PC-9 (cell line): ENCODE results near the gene SUFU. TPM values are rescaled to one million over a fixed set of nuclear protein-coding genes. Genes with fewer than 3 reads are reported as not detected.

Source experiments
- BruUV-seq: library from RNA; stranded (reverse); fragments of 400-500 nt; replicated peaks from 2 replicates; lab custom pipeline; 2021; lab: Mats Ljungman, UMichigan
- CTCF ChIA-PET: fragments of 300-600 bp; sonication (Branson Sonifier 250); formaldehyde crosslinking; loops from one replicate; lab custom pipeline; 2022; ENCODE audit warnings: antibody characterized with exemption; lab: Charles Lee
- POLR2A ChIA-PET: fragments of 300-600 bp; sonication (Branson Sonifier 250); formaldehyde crosslinking; loops from one replicate; lab custom pipeline; 2022; ENCODE audit warnings: antibody characterized with exemption; ENCODE audit not compliant: unreplicated experiment; lab: Charles Lee
- DNase-seq, 2 experiments: peaks; one replicate each; pipeline versions ENCODE4 v3.0.0 to v3.0.0-alpha.2; 2015 to 2022; ENCODE audit warnings: mixed read lengths in 1 of 2
- H2AFZ ChIP-seq: fragments of 200-600 bp; sonication (generic); 2 replicates; pipeline ENCODE4 v1.8.1; 2017; ENCODE audit warnings: antibody characterized with exemption
- H3F3A ChIP-seq: fragments of 200-600 bp; sonication (generic); 2 replicates; pipeline ENCODE4 v1.8.1; 2017; ENCODE audit warnings: antibody characterized with exemption, mild to moderate bottlenecking, low read depth; ENCODE audit not compliant: insufficient read depth
- H3K27ac ChIP-seq: fragments of 200-600 bp; sonication (generic); 2 replicates; pipeline ENCODE4 v1.6.1; 2016; ENCODE audit warnings: mixed run types
- H3K27me3 ChIP-seq: fragments of 200-600 bp; sonication (generic); 2 replicates; pipeline ENCODE4 v1.6.1; 2016; ENCODE audit warnings: low read depth, mixed run types; ENCODE audit not compliant: insufficient read depth
- H3K36me3 ChIP-seq: fragments of 200-600 bp; sonication (generic); 2 replicates; pipeline ENCODE4 v1.6.1; 2016; ENCODE audit warnings: low read depth, mixed run types
- H3K4me1 ChIP-seq: fragments of 200-600 bp; sonication (generic); replicated peaks from 2 replicates; pipeline ENCODE4 v1.6.1; 2016; ENCODE audit warnings: mixed run types; ENCODE audit not compliant: insufficient read depth
- H3K4me2 ChIP-seq: fragments of 200-600 bp; sonication (generic); 2 replicates; pipeline ENCODE4 v1.6.1; 2017; ENCODE audit warnings: mixed run types
- H3K4me3 ChIP-seq: fragments of 200-600 bp; sonication (generic); 2 replicates; pipeline ENCODE4 v1.6.1; 2016; ENCODE audit warnings: mixed run types
- H3K79me2 ChIP-seq: fragments of 200-600 bp; sonication (generic); 2 replicates; pipeline ENCODE4 v1.6.1; 2017; ENCODE audit warnings: low read depth, mixed run types
- H3K9me2 ChIP-seq: fragments of 200-600 bp; sonication (generic); 2 replicates; pipeline ENCODE4 v1.8.1; 2017; ENCODE audit warnings: mild to moderate bottlenecking; ENCODE audit not compliant: insufficient read depth
- H3K9me3 ChIP-seq: fragments of 200-600 bp; sonication (generic); 2 replicates; pipeline ENCODE4 v1.8.1; 2016; ENCODE audit warnings: low read depth; ENCODE audit not compliant: insufficient read depth
- H4K20me1 ChIP-seq: fragments of 200-600 bp; sonication (generic); 2 replicates; pipeline ENCODE4 v1.8.1; 2017; ENCODE audit not compliant: insufficient read depth
- EZH2 ChIP-seq: fragments of 200-600 bp; sonication (generic); IDR thresholded peaks from 2 replicates; pipeline ENCODE4 v1.8.0; 2017; ENCODE audit warnings: antibody characterized with exemption, low read depth
- intact Hi-C: fragments of 100-400 bp; cut with micrococcal nuclease; formaldehyde crosslinking; loops from one replicate; pipeline ENCODE4 v1.10.0; 2022; ENCODE audit not compliant: unreplicated experiment
- total RNA-seq: library from RNA; stranded (reverse); gene quantifications from 2 replicates; pipeline ENCODE4 v1.2.3, GENCODE V29; 2021
- TF ChIP-seq, protein P1 (sequence below): fragments of 200-600 bp; sonication (generic); conservative IDR thresholded peaks from 2 replicates; pipeline ENCODE4 v1.6.1; 2017; ENCODE audit warnings: mixed run types, antibody characterized with exemption, mild to moderate bottlenecking, moderate library complexity

Gene SUFU
- total RNA-seq, 1 experiment from 2014 or later = 20.2 TPM

DNA sequence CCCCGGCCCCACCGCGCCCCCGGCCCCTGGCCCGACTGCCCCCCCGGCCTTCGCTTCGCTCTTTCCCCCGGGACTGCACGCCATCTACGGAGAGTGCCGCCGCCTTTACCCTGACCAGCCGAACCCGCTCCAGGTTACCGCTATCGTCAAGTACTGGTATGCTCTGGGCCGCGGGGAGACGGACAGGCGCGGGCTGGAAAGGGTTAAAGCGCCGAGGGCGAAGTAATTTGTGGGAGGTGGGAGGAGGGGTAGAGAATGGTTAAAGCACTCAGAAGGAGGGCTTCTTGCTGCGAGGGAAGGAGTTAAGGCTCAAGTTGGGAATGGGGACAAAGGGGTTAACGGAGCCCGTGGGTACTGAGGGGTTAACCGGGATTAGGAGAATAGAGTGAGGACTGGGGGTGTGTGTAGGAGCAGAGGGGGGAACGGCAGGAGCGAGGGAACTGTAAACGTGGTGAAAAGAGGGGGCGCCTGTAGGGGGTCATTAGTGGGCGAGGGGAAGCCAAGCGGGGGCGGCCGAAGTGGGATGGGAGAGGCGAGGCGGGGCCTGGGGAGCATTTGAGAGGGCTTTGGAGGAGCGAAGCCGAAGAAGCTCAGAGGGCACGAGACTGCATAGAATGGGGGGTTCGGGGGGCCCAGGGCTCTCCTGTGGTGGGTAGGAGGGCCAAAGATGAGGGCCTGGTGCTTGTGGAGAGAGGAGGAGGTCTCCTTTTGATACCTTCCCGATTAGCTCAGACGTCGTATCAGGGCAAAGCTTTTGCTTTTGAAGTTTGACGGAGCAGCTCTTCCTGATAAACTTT, 605 bp downstream of the SUFU start:
- peak overlapping the region; percentile 77 for H2AFZ ChIP-seq
- no peaks in the 10 kb centered on the region for H3K36me3 ChIP-seq
- BruUV-seq = no TSS peak
- no peaks in the 10 kb centered on the region for H3K9me2 ChIP-seq
- H3K79me2 ChIP-seq = peaks cover 56% of the 10 kb centered on the region
- H3K4me2 ChIP-seq = peak overlapping the region; percentile 84
- intact Hi-C loops = loop anchor here (5.0 to 10.0 kb wide), 2 partner anchors 78 to 350 kb away; partner anchors contain the start of gene NOLC1
- ChIA-PET POLR2A (interaction anchor here (0.5 to 0.7 kb wide), 2 partner anchors 335 to 685 kb away, joined by 3 read pairs; no protein-coding TSS in a partner anchor), CTCF (interaction anchor here (0.7 to 1.9 kb wide), 3 partner anchors 79 to 1443 kb away, joined by 3 to 5 read pairs (median 5); partner anchors contain the start of gene KAZALD1)
- peaks cover 10% of the 10 kb centered on the region for H4K20me1 ChIP-seq
- peaks cover 24% of the 10 kb centered on the region for H3F3A ChIP-seq
- peaks cover 42% of the 10 kb centered on the region for H3K4me1 ChIP-seq
- peak overlapping the region; percentile 74 for H3K4me3 ChIP-seq
- no peak for TF ChIP-seq EZH2
- TF ChIP-seq, protein P1, sequence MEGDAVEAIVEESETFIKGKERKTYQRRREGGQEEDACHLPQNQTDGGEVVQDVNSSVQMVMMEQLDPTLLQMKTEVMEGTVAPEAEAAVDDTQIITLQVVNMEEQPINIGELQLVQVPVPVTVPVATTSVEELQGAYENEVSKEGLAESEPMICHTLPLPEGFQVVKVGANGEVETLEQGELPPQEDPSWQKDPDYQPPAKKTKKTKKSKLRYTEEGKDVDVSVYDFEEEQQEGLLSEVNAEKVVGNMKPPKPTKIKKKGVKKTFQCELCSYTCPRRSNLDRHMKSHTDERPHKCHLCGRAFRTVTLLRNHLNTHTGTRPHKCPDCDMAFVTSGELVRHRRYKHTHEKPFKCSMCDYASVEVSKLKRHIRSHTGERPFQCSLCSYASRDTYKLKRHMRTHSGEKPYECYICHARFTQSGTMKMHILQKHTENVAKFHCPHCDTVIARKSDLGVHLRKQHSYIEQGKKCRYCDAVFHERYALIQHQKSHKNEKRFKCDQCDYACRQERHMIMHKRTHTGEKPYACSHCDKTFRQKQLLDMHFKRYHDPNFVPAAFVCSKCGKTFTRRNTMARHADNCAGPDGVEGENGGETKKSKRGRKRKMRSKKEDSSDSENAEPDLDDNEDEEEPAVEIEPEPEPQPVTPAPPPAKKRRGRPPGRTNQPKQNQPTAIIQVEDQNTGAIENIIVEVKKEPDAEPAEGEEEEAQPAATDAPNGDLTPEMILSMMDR = no peak
- no peaks in the 10 kb centered on the region for H3K9me3 ChIP-seq
- H3K27me3 ChIP-seq = no peaks in the 10 kb centered on the region
- no peak for DNase-seq
- H3K27ac ChIP-seq = no peak overlapping the region

DNA sequence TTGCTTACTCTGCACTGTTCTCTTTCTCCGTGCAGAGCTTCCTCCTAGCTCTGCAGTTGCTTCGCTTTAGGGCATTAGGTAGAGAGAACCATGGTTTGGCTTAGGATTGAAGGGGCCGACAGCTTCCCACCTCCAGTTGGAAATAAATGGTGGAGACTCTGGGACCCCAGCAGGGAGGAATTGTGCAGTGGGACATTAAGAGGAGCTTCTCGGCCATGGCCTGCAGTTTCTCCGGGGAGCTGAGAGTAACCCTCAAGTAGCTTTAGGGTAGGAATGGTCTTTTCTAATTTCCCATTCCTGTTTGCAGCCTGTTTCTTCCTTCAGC, 1.2 kb downstream of the SUFU start:
- POLR2A ChIA-PET = no interaction called here

DNA sequence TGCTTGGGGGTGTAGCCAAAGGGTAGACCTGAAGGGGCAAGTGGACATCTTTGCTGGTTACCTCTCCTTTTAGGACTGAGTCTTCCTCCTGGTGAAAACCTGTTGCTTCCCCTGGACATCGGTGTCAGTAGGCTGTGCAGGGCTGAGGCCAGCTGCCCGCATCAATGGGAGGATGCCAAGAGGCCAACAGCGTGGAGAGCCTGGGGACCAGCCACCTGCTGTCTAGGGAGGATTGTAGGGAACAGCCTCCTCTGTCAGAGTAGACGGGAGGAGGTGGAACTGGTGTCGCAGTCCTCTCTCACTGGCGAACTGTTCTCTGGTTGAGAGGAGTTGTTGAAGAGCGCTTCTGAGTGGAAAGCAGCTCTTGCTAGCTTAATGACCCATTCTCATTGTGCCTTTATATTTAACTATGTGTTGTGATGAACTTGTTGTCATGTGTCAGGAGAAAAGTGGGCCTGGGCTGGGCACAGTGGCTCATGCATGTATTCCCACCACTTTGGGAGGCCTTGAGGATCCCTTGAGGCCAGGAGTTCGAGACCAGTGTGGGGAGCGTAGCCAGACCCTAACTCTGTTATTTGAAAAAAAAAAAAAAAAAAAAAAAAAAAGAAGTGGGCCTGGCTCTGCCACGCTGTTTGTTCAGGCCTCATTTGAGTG, 1.8 kb downstream of the SUFU start:
- intact Hi-C loops = loop anchor here (10.0 kb wide), 1 partner anchor 351 kb away; the partner anchor contains the start of gene NOLC1
- peaks cover 44% of the 10 kb centered on the region for H3K79me2 ChIP-seq

More for the DNA sequence above, 1.2 kb downstream of the SUFU start:
- Histone ChIP-seq H3K79me2 (peaks cover 50% of the 10 kb centered on the region), H3K9me2 (no peaks in the 10 kb centered on the region), H4K20me1 (peaks cover 10% of the 10 kb centered on the region), H2AFZ (no peak overlapping the region), H3K27me3 (no peaks in the 10 kb centered on the region), H3F3A (peaks cover 28% of the 10 kb centered on the region), H3K4me1 (peaks cover 48% of the 10 kb centered on the region), H3K9me3 (no peaks in the 10 kb centered on the region), H3K27ac (no peak overlapping the region), H3K4me2 (peak overlapping the region; percentile 84), H3K4me3 (peak overlapping the region; percentile 74), H3K36me3 (no peaks in the 10 kb centered on the region)
- BruUV-seq = no TSS peak
- DNase-seq = no peak
- TF ChIP-seq, protein P1 = no peak
- no peak for TF ChIP-seq EZH2
- CTCF ChIA-PET = interaction anchor here (1.9 kb wide), 1 partner anchor 79 kb away, joined by 5 read pairs; no protein-coding TSS in a partner anchor
- intact Hi-C loops = loop anchor here (5.0 to 10.0 kb wide), 2 partner anchors 77 to 350 kb away; partner anchors contain the start of gene NOLC1

More for the DNA sequence above, 1.8 kb downstream of the SUFU start:
- TF ChIP-seq EZH2 = no peak
- TF ChIP-seq, protein P1 = no peak
- CTCF ChIA-PET = interaction anchor here (1.9 kb wide), 1 partner anchor 78 kb away, joined by 5 read pairs; no protein-coding TSS in a partner anchor
- BruUV-seq = TSS peak; percentile 18
- Histone ChIP-seq H3K4me1 (peaks cover 50% of the 10 kb centered on the region), H3F3A (peaks cover 31% of the 10 kb centered on the region), H2AFZ (no peak overlapping the region), H3K27ac (no peak overlapping the region), H4K20me1 (peaks cover 10% of the 10 kb centered on the region), H3K9me3 (no peaks in the 10 kb centered on the region), H3K36me3 (no peaks in the 10 kb centered on the region), H3K4me2 (peak overlapping the region; percentile 84), H3K4me3 (no peak overlapping the region), H3K9me2 (no peaks in the 10 kb centered on the region), H3K27me3 (no peaks in the 10 kb centered on the region)
- DNase-seq = no peak
- POLR2A ChIA-PET = no interaction called here
